22Rv1 (cell line): ENCODE measurements around the gene ABCG2.

Experiments used
- ZFX ChIP-seq: fragments of 450-650 bp; IDR thresholded peaks from 2 replicates; pipeline ENCODE4 v1.6.1; 2017; ENCODE audit warnings: antibody characterized with exemption, borderline replicate concordance
- TF ChIP-seq, protein P1 (sequence below): fragments of 450-650 bp; IDR thresholded peaks from 2 replicates; pipeline ENCODE4 v1.5.1; 2017; ENCODE audit warnings: mild to moderate bottlenecking

DNA sequence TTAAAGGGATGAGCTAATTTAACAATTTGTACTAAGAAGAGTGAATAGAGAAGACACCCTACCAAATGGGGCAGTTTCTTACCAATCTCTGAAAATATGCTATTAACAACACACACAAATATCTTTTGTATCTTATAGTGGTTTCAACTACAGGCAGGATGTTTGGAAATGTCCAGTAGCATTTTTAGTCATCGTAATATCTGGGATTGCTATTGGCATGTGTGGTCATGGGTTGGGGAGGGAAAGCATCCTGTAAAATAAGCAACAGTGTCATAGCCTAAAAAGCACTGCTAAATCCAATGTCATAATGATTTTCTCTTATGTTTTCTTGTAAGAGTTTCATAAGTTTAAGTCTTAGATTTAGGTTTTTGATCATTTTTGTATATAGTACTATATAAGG, 29.3 kb upstream of the ABCG2 start:
- TF ChIP-seq, protein P1, sequence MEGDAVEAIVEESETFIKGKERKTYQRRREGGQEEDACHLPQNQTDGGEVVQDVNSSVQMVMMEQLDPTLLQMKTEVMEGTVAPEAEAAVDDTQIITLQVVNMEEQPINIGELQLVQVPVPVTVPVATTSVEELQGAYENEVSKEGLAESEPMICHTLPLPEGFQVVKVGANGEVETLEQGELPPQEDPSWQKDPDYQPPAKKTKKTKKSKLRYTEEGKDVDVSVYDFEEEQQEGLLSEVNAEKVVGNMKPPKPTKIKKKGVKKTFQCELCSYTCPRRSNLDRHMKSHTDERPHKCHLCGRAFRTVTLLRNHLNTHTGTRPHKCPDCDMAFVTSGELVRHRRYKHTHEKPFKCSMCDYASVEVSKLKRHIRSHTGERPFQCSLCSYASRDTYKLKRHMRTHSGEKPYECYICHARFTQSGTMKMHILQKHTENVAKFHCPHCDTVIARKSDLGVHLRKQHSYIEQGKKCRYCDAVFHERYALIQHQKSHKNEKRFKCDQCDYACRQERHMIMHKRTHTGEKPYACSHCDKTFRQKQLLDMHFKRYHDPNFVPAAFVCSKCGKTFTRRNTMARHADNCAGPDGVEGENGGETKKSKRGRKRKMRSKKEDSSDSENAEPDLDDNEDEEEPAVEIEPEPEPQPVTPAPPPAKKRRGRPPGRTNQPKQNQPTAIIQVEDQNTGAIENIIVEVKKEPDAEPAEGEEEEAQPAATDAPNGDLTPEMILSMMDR, result no peak
- no peak for TF ChIP-seq ZFX
